Measurements from ENCODE around the gene RBM17. TPM values are rescaled to one million over a fixed set of nuclear protein-coding genes. Genes with fewer than 3 reads are reported as not detected.

RBM17 gene
- total and polyA plus RNA-seq, 10 of the 15 experiments (the other 5 are each of a cell fraction or from before 2014, with no cell fraction given), result 28.4 to 181 (median 83.9) TPM

DNA sequence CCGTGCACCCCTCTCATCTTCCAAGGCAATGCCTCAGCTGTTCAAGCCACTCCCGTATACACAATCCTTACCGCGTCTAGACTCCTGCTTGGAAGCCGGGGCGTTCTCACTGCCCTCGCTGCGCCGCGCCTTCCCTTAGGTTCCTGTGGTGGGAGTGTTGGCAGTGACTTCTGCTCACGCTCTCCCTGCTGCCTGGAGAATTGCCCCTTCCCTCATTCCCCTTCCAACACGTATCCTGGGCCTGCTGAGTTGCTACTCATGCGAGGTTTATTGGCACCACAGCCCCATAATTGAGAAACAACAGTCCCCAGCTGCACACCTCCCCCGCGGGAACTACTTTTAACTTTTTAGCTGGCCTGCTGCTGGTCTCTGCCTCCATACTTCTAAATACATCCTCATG lies 31.9 kb downstream of the RBM17 start:
- BruUV-seq (replicated peaks), result no TSS peak
- in situ Hi-C loops (cut with MboI) (no loop called here), intact Hi-C loops (cut with micrococcal nuclease; ENCODE audit: unreplicated experiment) (no loop called here)
- Histone ChIP-seq H3K9ac (ENCODE audit: control insufficient read depth, insufficient read depth, low read length) (no peak overlapping the region), H3K79me2 (ENCODE audit: control insufficient read depth, insufficient read depth, low read length) (no peaks in the 10 kb centered on the region), H3K36me3 (ENCODE audit: control insufficient read depth in 2 of 2, insufficient read depth in 2 of 2, low read length in 1 of 2) (peaks cover 0 to 12% of the 10 kb centered on the region in 2 experiments; a peak in 3 of 4 replicates), H3K4me1 (ENCODE audit: control insufficient read depth, insufficient read depth, low read length) (peaks cover under 1% of the 10 kb centered on the region; the same call in 1 of the 2 replicates), H3K4me2 (ENCODE audit: control insufficient read depth, insufficient read depth) (no peak overlapping the region), H4K20me1 (ENCODE audit: control insufficient read depth, insufficient read depth) (no peaks in the 10 kb centered on the region), H3K27ac (ENCODE audit: control insufficient read depth, insufficient read depth) (no peak overlapping the region), H2AFZ (ENCODE audit: control insufficient read depth, low read depth, low read length) (no peak overlapping the region), H3K4me3 (no peak overlapping the region), H3K27me3 (replicated peaks in 1 of 2; ENCODE audit: control insufficient read depth in 2 of 2, insufficient read depth in 2 of 2, low read length in 1 of 2) (no peaks in the 10 kb centered on the region), H3K9me3 (replicated peaks; ENCODE audit: control insufficient read depth, insufficient read depth, low read length) (no peaks in the 10 kb centered on the region)
- ChIA-PET RAD21 (ENCODE audit: unreplicated experiment) (no interaction called here), POLR2A (no interaction called here), SMC1A (ENCODE audit: uncharacterized antibody, unreplicated experiment) (interaction anchor here (1.1 to 1.2 kb wide), 2 partner anchors 24 to 281 kb away, joined by 3 read pairs; no protein-coding TSS in a partner anchor), CTCF (interaction anchor here (0.8 to 1.9 kb wide), 3 partner anchors 82 to 286 kb away, joined by 3 to 7 read pairs (median 4); partner anchors contain the start of gene PFKFB3)
- TF ChIP-seq TARDBP (IDR thresholded peaks at IDR 0.05; ENCODE audit: borderline replicate concordance), result no peak
- DNase-seq (ENCODE audit: low read depth, low spot score) (no peak), ATAC-seq (no peak), FAIRE-seq (no peak)
- WGBS (ENCODE audit: insufficient coverage, insufficient replicate concordance, low lambda C conversion rate, missing lambda C conversion rate), result 90% methylated on average over 15 of the region's 15 CpGs

DNA sequence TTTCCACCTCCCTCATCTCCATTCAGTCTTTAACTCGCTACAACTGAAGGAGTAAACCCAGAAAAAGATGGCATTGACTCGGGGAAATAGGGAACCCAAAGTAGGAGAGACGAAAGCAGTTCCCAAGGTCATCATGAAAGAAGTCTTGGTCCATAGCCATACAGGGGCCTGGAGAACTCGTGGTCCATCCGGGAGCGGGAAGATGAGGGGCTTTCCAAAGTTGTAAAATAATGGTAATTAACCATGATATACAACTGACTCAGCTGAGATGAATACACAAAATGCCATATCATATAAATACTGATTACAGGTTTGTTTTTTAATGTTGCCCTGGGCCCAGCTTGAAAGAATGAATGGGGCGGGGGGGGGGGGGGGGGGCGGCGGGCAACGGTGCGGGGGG lies 32.3 kb downstream of the RBM17 start:
- no peaks in the 10 kb centered on the region for H3K27me3 ChIP-seq (replicated peaks in 1 of 2; ENCODE audit: control insufficient read depth in 2 of 2, insufficient read depth in 2 of 2, low read length in 1 of 2)
- H3K9me3 ChIP-seq (replicated peaks; ENCODE audit: control insufficient read depth, insufficient read depth, low read length), result no peaks in the 10 kb centered on the region
- ChIA-PET RAD21 (ENCODE audit: unreplicated experiment) (interaction anchor here (0.6 kb wide), 1 partner anchor 30 kb away, joined by 3 read pairs; no protein-coding TSS in a partner anchor), CTCF (interaction anchor here (0.8 kb wide), 1 partner anchor 275 kb away, joined by 3 read pairs; no protein-coding TSS in a partner anchor), POLR2A (interaction anchor here (1.1 kb wide), 1 partner anchor 10 kb away, joined by 3 read pairs; no protein-coding TSS in a partner anchor), SMC1A (ENCODE audit: uncharacterized antibody, unreplicated experiment) (interaction anchor here (1.2 kb wide), 1 partner anchor 23 kb away, joined by 3 read pairs; no protein-coding TSS in a partner anchor)
- intact Hi-C loops (cut with micrococcal nuclease; ENCODE audit: unreplicated experiment) (no loop called here), in situ Hi-C loops (cut with MboI) (no loop called here)
- BruUV-seq (replicated peaks), result no TSS peak
- no peak overlapping the region for H3K27ac ChIP-seq (ENCODE audit: control insufficient read depth, insufficient read depth)
- H3K4me3 ChIP-seq, result no peak overlapping the region
- no peak overlapping the region for H2AFZ ChIP-seq (ENCODE audit: control insufficient read depth, low read depth, low read length)
- TF ChIP-seq KLF5 (IDR thresholded peaks at IDR 0.05; ENCODE audit: partially characterized antibody), result no peak
- H3K36me3 ChIP-seq (ENCODE audit: control insufficient read depth in 2 of 2, insufficient read depth in 2 of 2, low read length in 1 of 2), result peaks cover 0 to 8% of the 10 kb centered on the region in 2 experiments; a peak in 3 of 4 replicates
- no peak for FAIRE-seq
- no peak overlapping the region for H3K4me2 ChIP-seq (ENCODE audit: control insufficient read depth, insufficient read depth)
- 85% methylated on average over 10 of the region's 11 CpGs for WGBS (ENCODE audit: insufficient coverage, insufficient replicate concordance, low lambda C conversion rate, missing lambda C conversion rate)
- DNase-seq (ENCODE audit: low read depth, low spot score), result no peak
- no peak overlapping the region for H3K9ac ChIP-seq (ENCODE audit: control insufficient read depth, insufficient read depth, low read length)
- no peaks in the 10 kb centered on the region for H3K79me2 ChIP-seq (ENCODE audit: control insufficient read depth, insufficient read depth, low read length)
- ATAC-seq, result no peak
- H3K4me1 ChIP-seq (ENCODE audit: control insufficient read depth, insufficient read depth, low read length), result peaks cover 5% of the 10 kb centered on the region
- no peaks in the 10 kb centered on the region for H4K20me1 ChIP-seq (ENCODE audit: control insufficient read depth, insufficient read depth)
